Hepatic stellate cell (primary cell): ENCODE data around the gene FLG.
"Not testable (repeated sequence)": the region's sequence is repeated elsewhere in the genome, so short reads cannot be mapped to it uniquely, and the experiment has no call there.

Experiments
- DNase-seq: peaks from one replicate; pipeline ENCODE4 v3.0.0; 2011; ENCODE audit warnings: low spot score

FLG gene

GRCh38 chr1:152256394-152256793, 68.6 kb downstream of the FLG start:
- DNase-seq: not testable (repeated sequence)
